Mammary epithelial cell (primary cell): ENCODE data around the gene CACNA1D.

Source experiments
- CTCF ChIP-seq, 2 donors: IDR thresholded peaks in 1 of 2; conservative IDR thresholded peaks in 1 of 2; 2 replicates each; pipeline ENCODE4 v1.5.1; 2011 to 2012; ENCODE audit warnings: inconsistent platforms in 2 of 2, low read length in 2 of 2, mild to moderate bottlenecking in 2 of 2, control low read depth in 1 of 2, low read depth in 1 of 2; ENCODE audit not compliant: insufficient read depth in 1 of 2; ENCODE audit errors: extremely low read depth in 1 of 2
- EZH2 ChIP-seq: IDR thresholded peaks from 2 replicates; pipeline ENCODE4 v1.6.1; 2012; ENCODE audit warnings: low read length, inconsistent platforms, borderline replicate concordance

DNA sequence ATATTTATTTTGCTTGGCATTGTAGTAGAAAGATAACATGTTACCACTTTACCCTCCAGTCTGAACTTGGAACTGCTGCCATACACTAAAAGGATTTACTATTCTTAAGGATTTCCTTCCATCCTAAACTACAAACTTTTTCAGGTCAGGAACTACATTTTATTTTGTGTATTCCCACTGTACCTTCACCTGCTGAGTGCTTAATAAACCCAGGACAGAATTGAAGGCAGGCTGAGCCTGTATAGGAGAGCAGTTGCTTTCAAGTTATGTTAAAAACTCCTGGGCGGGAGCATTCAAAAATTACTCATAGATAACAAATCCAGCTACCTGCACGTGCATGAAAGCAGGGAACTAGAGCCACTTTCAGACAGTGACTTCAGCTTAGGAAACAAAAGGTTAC is 58.3 kb downstream of the CACNA1D start:
- TF ChIP-seq CTCF (conservative IDR thresholded peaks at IDR 0.05 in 1 of 2, IDR thresholded peaks at IDR 0.05 in 1 of 2; ENCODE audit: extremely low read depth in 1 of 2, insufficient read depth in 1 of 2, low read depth in 1 of 2, low read length in 2 of 2) (no peak), EZH2 (no peak)
